Liver (tissue), 9 donors: Measurements from ENCODE around the gene INPP4B. TPM values are rescaled to one million over a fixed set of nuclear protein-coding genes. Genes with fewer than 3 reads are reported as not detected.

Source experiments
- DNase-seq: peaks from one replicate; pipeline ENCODE4 v3.0.0-alpha.2; 2017; ENCODE audit warnings: low spot score
- H3K27ac ChIP-seq, 2 donors: one replicate each; pipeline ENCODE4 v1.7.0; 2013; ENCODE audit warnings: inconsistent platforms in 2 of 2, low read length in 2 of 2, control low read depth in 1 of 2, low read depth in 1 of 2, mild to moderate bottlenecking in 1 of 2
- H3K27me3 ChIP-seq, 4 donors: one replicate each; pipeline versions ENCODE4 v1.6.1 to v1.7.0; 2013; ENCODE audit warnings: low read length in 3 of 4, inconsistent platforms in 1 of 4, mild to moderate bottlenecking in 1 of 4, moderate library complexity in 1 of 4; ENCODE audit not compliant: control insufficient read depth in 4 of 4, insufficient read depth in 4 of 4
- H3K36me3 ChIP-seq, 4 donors: one replicate each; pipeline versions ENCODE4 v1.6.1 to v1.7.0; 2013; ENCODE audit warnings: low read length in 3 of 4, mild to moderate bottlenecking in 3 of 4, low read depth in 1 of 4, moderate library complexity in 1 of 4; ENCODE audit not compliant: control insufficient read depth in 4 of 4, insufficient read depth in 3 of 4
- H3K4me1 ChIP-seq, 4 donors: one replicate each; pipeline versions ENCODE4 v1.6.1 to v1.7.0; 2013; ENCODE audit warnings: low read length in 3 of 4, mild to moderate bottlenecking in 3 of 4, moderate library complexity in 1 of 4; ENCODE audit not compliant: control insufficient read depth in 4 of 4, insufficient read depth in 4 of 4
- H3K4me3 ChIP-seq, 3 donors: one replicate each; pipeline versions ENCODE4 v1.6.1 to v1.7.0; 2013; ENCODE audit warnings: low read length in 3 of 3, control low read depth in 1 of 3, low read depth in 1 of 3, mild to moderate bottlenecking in 1 of 3
- H3K9ac ChIP-seq, 2 donors: one replicate each; pipeline ENCODE4 v1.7.0; 2013; ENCODE audit warnings: low read length in 2 of 2, mild to moderate bottlenecking in 2 of 2, moderate library complexity in 2 of 2, control low read depth in 1 of 2, low read depth in 1 of 2
- H3K9me3 ChIP-seq, 4 donors: one replicate each; pipeline versions ENCODE4 v1.6.1 to v1.7.0; 2013; ENCODE audit warnings: low read length in 3 of 4; ENCODE audit not compliant: control insufficient read depth in 4 of 4
- ATF3 ChIP-seq: IDR thresholded peaks from 2 replicates; pipeline ENCODE4 v1.6.1; 2016; ENCODE audit warnings: antibody characterized with exemption
- CTCF ChIP-seq: fragments of 150-350 bp; IDR thresholded peaks from 2 replicates; pipeline ENCODE4 v1.5.1; 2017; ENCODE audit warnings: improper control_type of control experiment, low read depth, low read length; ENCODE audit not compliant: missing input control
- EGR1 ChIP-seq, 2 donors: IDR thresholded peaks; 2 replicates each; pipeline ENCODE4 v1.6.1; 2016 to 2018; ENCODE audit warnings: antibody characterized with exemption in 2 of 2, low read depth in 2 of 2
- FOXA1 ChIP-seq: IDR thresholded peaks from 2 replicates; pipeline ENCODE4 v1.6.1; 2016; ENCODE audit warnings: antibody characterized with exemption
- FOXA2 ChIP-seq: IDR thresholded peaks from 2 replicates; pipeline ENCODE4 v1.6.1; 2016; ENCODE audit warnings: antibody characterized with exemption
- GABPA ChIP-seq, 2 donors: IDR thresholded peaks in 1 of 2; conservative IDR thresholded peaks in 1 of 2; 2 replicates each; pipeline ENCODE4 v1.6.1; 2016; ENCODE audit warnings: antibody characterized with exemption in 2 of 2, mild to moderate bottlenecking in 1 of 2, moderate library complexity in 1 of 2
- HNF4A ChIP-seq, 2 donors: conservative IDR thresholded peaks; 2 replicates each; pipeline ENCODE4 v1.6.1; 2016; ENCODE audit warnings: antibody characterized with exemption in 2 of 2, mild to moderate bottlenecking in 2 of 2
- HNF4G ChIP-seq: IDR thresholded peaks from 2 replicates; pipeline ENCODE4 v1.6.1; 2016; ENCODE audit warnings: antibody characterized with exemption
- JUND ChIP-seq, 2 donors: IDR thresholded peaks; 2 replicates each; pipeline ENCODE4 v1.6.1; 2016; ENCODE audit warnings: antibody characterized with exemption in 2 of 2
- MAX ChIP-seq: IDR thresholded peaks from 2 replicates; pipeline ENCODE4 v1.6.1; 2016; ENCODE audit warnings: antibody characterized with exemption
- NR2F2 ChIP-seq: IDR thresholded peaks from 2 replicates; pipeline ENCODE4 v1.6.1; 2016; ENCODE audit warnings: antibody characterized with exemption
- RAD21 ChIP-seq, 2 donors: IDR thresholded peaks; 2 replicates each; pipeline ENCODE4 v1.6.1; 2016; ENCODE audit warnings: antibody characterized with exemption in 2 of 2, mild to moderate bottlenecking in 2 of 2
- REST ChIP-seq: IDR thresholded peaks from 2 replicates; pipeline ENCODE4 v1.6.1; 2016; ENCODE audit warnings: antibody characterized with exemption, mild to moderate bottlenecking
- RXRA ChIP-seq, 2 donors: IDR thresholded peaks; 2 replicates each; pipeline ENCODE4 v1.6.1; 2017 to 2018; ENCODE audit warnings: antibody characterized with exemption in 2 of 2, mild to moderate bottlenecking in 1 of 2
- SP1 ChIP-seq: IDR thresholded peaks from 2 replicates; pipeline ENCODE4 v1.6.1; 2018; ENCODE audit warnings: antibody characterized with exemption, mild to moderate bottlenecking
- TAF1 ChIP-seq: conservative IDR thresholded peaks from 2 replicates; pipeline ENCODE4 v1.6.1; 2016; ENCODE audit warnings: antibody characterized with exemption, mild to moderate bottlenecking
- YY1 ChIP-seq: IDR thresholded peaks from 2 replicates; pipeline ENCODE4 v1.6.1; 2016; ENCODE audit warnings: antibody characterized with exemption, mild to moderate bottlenecking
- ZBTB33 ChIP-seq: IDR thresholded peaks from 2 replicates; pipeline ENCODE4 v1.6.1; 2016; ENCODE audit warnings: antibody characterized with exemption
- WGBS: extraction: QIAGEN DNeasy Blood & Tissue Kit; methylation state at CpG from one replicate; pipeline ENCODE4 v1.1.7; 2013; 5-methylcytosine and 5-hydroxymethylcytosine counted together
- polyA plus RNA-seq, 2 donors: library from polyadenylated mRNA; stranded (reverse) in 1 of 2; unstranded in 1 of 2; fragments of 200-250 nt in 1 of 2; fragments of >200 nt in 1 of 2; fragmentation: Nextera tagmentation in 1 of 2; extraction: Ambion mirVana in 1 of 2; gene quantifications; one replicate each; pipeline versions ENCODE4 v1.2.1 to v1.2.3, GENCODE V29; 2013 to 2015
- total RNA-seq, 2 donors: library from RNA; depleted of rRNA; stranded (reverse); fragments of >200 nt; gene quantifications; one replicate each; pipeline ENCODE4 v1.2.3, GENCODE V29; 2014
- donor health status: healthy.
- donor health status: healthy.
- donor health status: healthy.
- donor health status: healthy.
- donor health status: healthy.

Gene INPP4B
- total and polyA plus RNA-seq, 4 donors = 0.43 to 2.8 (median 1.6) TPM

GRCh38 chr4:142556570-142557238 is 289.4 kb downstream of the INPP4B start (continued):
- TF ChIP-seq GABPA (IDR thresholded peaks at IDR 0.05 in 1 of 2, conservative IDR thresholded peaks at IDR 0.05 in 1 of 2) = no peak
- TF ChIP-seq JUND (IDR thresholded peaks at IDR 0.05) = no peak
- TF ChIP-seq NR2F2 = no peak
- TF ChIP-seq EGR1 (IDR thresholded peaks at IDR 0.05; ENCODE audit: low read depth in 2 of 2) = no peak
- no peak for TF ChIP-seq FOXA2
- TF ChIP-seq HNF4G = no peak
- TF ChIP-seq ATF3 = no peak
- TF ChIP-seq FOXA1 = no peak

- H3K27me3 ChIP-seq = no peaks in the 10 kb centered on the region
- H3K9me3 ChIP-seq = no peaks in the 10 kb centered on the region
- WGBS = 71% methylated on average over 1 of the region's 1 CpG
- no peak overlapping the region for H3K27ac ChIP-seq
- DNase-seq = no peak
- no peaks in the 10 kb centered on the region for H3K4me1 ChIP-seq
- TF ChIP-seq ATF3 (no peak), RAD21 (IDR thresholded peaks at IDR 0.05) (no peak), MAX (no peak), HNF4G (no peak), SP1 (no peak), REST (no peak), ZBTB33 (no peak), GABPA (IDR thresholded peaks at IDR 0.05 in 1 of 2, conservative IDR thresholded peaks at IDR 0.05 in 1 of 2) (no peak), HNF4A (conservative IDR thresholded peaks at IDR 0.05) (no peak), JUND (IDR thresholded peaks at IDR 0.05) (no peak), RXRA (IDR thresholded peaks at IDR 0.05) (no peak), CTCF (no peak), FOXA2 (no peak), TAF1 (no peak), FOXA1 (no peak), YY1 (no peak), EGR1 (IDR thresholded peaks at IDR 0.05; ENCODE audit: low read depth in 2 of 2) (no peak), NR2F2 (no peak)
- H3K9ac ChIP-seq = no peak overlapping the region
- H3K36me3 ChIP-seq = no peaks in the 10 kb centered on the region
- H3K4me3 ChIP-seq = no peak overlapping the region
Measured at GRCh38 chr4:142556048-142556447, 290.1 kb downstream of the INPP4B start.
